SK-N-SH (cell line): ENCODE data around the gene TSPAN14. TPM values are rescaled to one million over a fixed set of nuclear protein-coding genes. Genes with fewer than 3 reads are reported as not detected.

Experiments
- CTCF ChIA-PET: fragments of 300-600, 350-600 bp; formaldehyde crosslinking; extraction: SDS; loops from one replicate; lab custom pipeline; 2021; lab: Yijun Ruan, JAX
- POLR2A ChIA-PET: fragments of 350-600 bp; sonication (Branson Sonifier 250); formaldehyde crosslinking; extraction: SDS; loops from one replicate; lab custom pipeline; 2020; ENCODE audit warnings: antibody characterized with exemption, inconsistent platforms; lab: Yijun Ruan, JAX
- DNase-seq: peaks from one replicate; pipeline ENCODE4 v3.0.0; 2012
- H2AFZ ChIP-seq: fragments of 200-600 bp; sonication (generic); 2 replicates; pipeline ENCODE4 v1.8.1; 2016; ENCODE audit warnings: antibody characterized with exemption, mild to moderate bottlenecking, low read depth
- H3F3A ChIP-seq: fragments of 200-600 bp; sonication (generic); replicated peaks from 2 replicates; pipeline ENCODE3; 2016; ENCODE audit warnings: antibody characterized with exemption, mild to moderate bottlenecking; ENCODE audit not compliant: insufficient read depth
- H3K27ac ChIP-seq, 2 experiments: fragments of 200-500 bp in 1 of 2; fragments of 200-600 bp in 1 of 2; sonication (Bioruptor generic) in 1 of 2; sonication (generic), shearing (Covaris generic) in 1 of 2; 2 replicates each; pipeline versions ENCODE4 v1.5.1 to v1.6.1; 2014 to 2016; ENCODE audit warnings: low read depth in 2 of 2, inconsistent platforms in 1 of 2, low read length in 1 of 2, mild to moderate bottlenecking in 1 of 2, mixed read lengths in 1 of 2
- H3K27me3 ChIP-seq: fragments of 200-600 bp; sonication (generic), shearing (Covaris generic); 2 replicates; pipeline ENCODE4 v1.6.1; 2016; ENCODE audit warnings: mixed run types; ENCODE audit not compliant: insufficient read depth
- H3K36me3 ChIP-seq, 2 experiments: fragments of 200-500 bp in 1 of 2; fragments of 200-600 bp in 1 of 2; sonication (Bioruptor generic) in 1 of 2; sonication (generic) in 1 of 2; replicated peaks in 1 of 2; 2 replicates each; pipeline versions ENCODE3 to v1.5.1; 2014 to 2016; ENCODE audit warnings: low read length in 1 of 2, mild to moderate bottlenecking in 1 of 2; ENCODE audit not compliant: insufficient read depth in 2 of 2, control insufficient read depth in 1 of 2
- H3K4me1 ChIP-seq, 2 experiments: fragments of 200-500 bp in 1 of 2; fragments of 200-600 bp in 1 of 2; sonication (Bioruptor generic) in 1 of 2; sonication (generic), shearing (Covaris generic) in 1 of 2; 2 replicates each; pipeline versions ENCODE4 v1.5.1 to v1.6.1; 2014 to 2016; ENCODE audit warnings: low read depth in 1 of 2, low read length in 1 of 2, mixed run types in 1 of 2; ENCODE audit not compliant: insufficient read depth in 2 of 2, control insufficient read depth in 1 of 2
- H3K4me2 ChIP-seq: fragments of 200-600 bp; sonication (generic), shearing (Covaris generic); 2 replicates; pipeline ENCODE4 v1.6.1; 2017; ENCODE audit warnings: mixed run types
- H3K4me3 ChIP-seq, 2 experiments: fragments of 200-500 bp in 1 of 2; fragments of 200-600 bp in 1 of 2; sonication (Bioruptor generic) in 1 of 2; sonication (generic), shearing (Covaris generic) in 1 of 2; 2 replicates each; pipeline versions ENCODE4 v1.5.1 to v1.8.1; 2014 to 2016; ENCODE audit warnings: low read depth in 2 of 2, inconsistent platforms in 1 of 2, low read length in 1 of 2, mild to moderate bottlenecking in 1 of 2, mixed read lengths in 1 of 2, moderate library complexity in 1 of 2
- H3K79me2 ChIP-seq: fragments of 200-600 bp; sonication (generic); 2 replicates; pipeline ENCODE4 v1.8.1; 2017; ENCODE audit warnings: mild to moderate bottlenecking; ENCODE audit not compliant: insufficient read depth
- H3K9ac ChIP-seq: fragments of 200-600 bp; sonication (generic); 2 replicates; pipeline ENCODE4 v1.6.1; 2017; ENCODE audit warnings: mixed run types
- H3K9me2 ChIP-seq: fragments of 200-600 bp; sonication (generic); 2 replicates; pipeline ENCODE4 v1.6.1; 2017; ENCODE audit warnings: mixed run types
- H3K9me3 ChIP-seq: fragments of 200-600 bp; sonication (generic); 2 replicates; pipeline ENCODE4 v1.6.1; 2017; ENCODE audit warnings: mixed run types, mild to moderate bottlenecking, moderate library complexity
- H4K20me1 ChIP-seq: fragments of 200-600 bp; sonication (generic); 2 replicates; pipeline ENCODE4 v1.6.1; 2017; ENCODE audit warnings: mild to moderate bottlenecking, mixed run types; ENCODE audit not compliant: insufficient read depth
- CTCF ChIP-seq: fragments of 200-600 bp; sonication (generic); IDR thresholded peaks from 2 replicates; pipeline ENCODE4 v1.6.1; 2017; ENCODE audit warnings: antibody characterized with exemption, mild to moderate bottlenecking, moderate library complexity
- ELF1 ChIP-seq: IDR thresholded peaks from 2 replicates; pipeline ENCODE4 v1.4.0; 2012
- EP300 ChIP-seq, 2 experiments: IDR thresholded peaks; 2 replicates each; pipeline versions ENCODE4 v1.4.0 to v1.6.1; 2012; ENCODE audit warnings: borderline replicate concordance in 1 of 2, low read depth in 1 of 2, low read length in 1 of 2
- FOSL2 ChIP-seq: IDR thresholded peaks from 2 replicates; pipeline ENCODE4 v1.4.0; 2012; ENCODE audit warnings: low read depth, mild to moderate bottlenecking, moderate library complexity, borderline replicate concordance
- FOXJ3 ChIP-seq: sonication (generic); formaldehyde crosslinking; IDR thresholded peaks from 2 replicates; pipeline ENCODE4 v1.5.1; 2020; ENCODE audit warnings: mild to moderate bottlenecking, missing genetic modification reagents
- FOXM1 ChIP-seq: IDR thresholded peaks from 2 replicates; pipeline ENCODE4 v1.4.0; 2012; ENCODE audit warnings: low read depth, mild to moderate bottlenecking
- GATA2 ChIP-seq: sonication (generic); formaldehyde crosslinking; IDR thresholded peaks from 2 replicates; pipeline ENCODE4 v1.5.0; 2020; ENCODE audit warnings: mild to moderate bottlenecking, missing genetic modification reagents
- JUND ChIP-seq: IDR thresholded peaks from 2 replicates; pipeline ENCODE4 v1.4.0; 2012
- PBX3 ChIP-seq: IDR thresholded peaks from 2 replicates; pipeline ENCODE4; 2012
- POLR2AphosphoS5 ChIP-seq: IDR thresholded peaks from 2 replicates; pipeline ENCODE4 v1.6.1; 2012; ENCODE audit warnings: low read depth, low read length
- RCOR1 ChIP-seq: fragments of 150-350 bp; IDR thresholded peaks from 2 replicates; pipeline ENCODE4 v1.6.1; 2017; ENCODE audit warnings: antibody characterized with exemption, low read length
- REST ChIP-seq: IDR thresholded peaks from 2 replicates; pipeline ENCODE4 v1.6.1; 2012; ENCODE audit warnings: mild to moderate bottlenecking, low read depth, low read length, moderate library complexity
- RFX5 ChIP-seq: IDR thresholded peaks from 2 replicates; pipeline ENCODE4 v1.6.1; 2012; ENCODE audit warnings: mild to moderate bottlenecking, improper control_type of control experiment, low read length
- TAF1 ChIP-seq: IDR thresholded peaks from 2 replicates; pipeline ENCODE4 v1.6.1; 2012; ENCODE audit warnings: low read depth, mild to moderate bottlenecking, low read length, moderate library complexity, borderline replicate concordance
- TCF12 ChIP-seq: IDR thresholded peaks from 2 replicates; pipeline ENCODE4 v1.4.0; 2012
- TEAD4 ChIP-seq: IDR thresholded peaks from 2 replicates; pipeline ENCODE4 v1.4.0; 2012; ENCODE audit warnings: mild to moderate bottlenecking, borderline replicate concordance; ENCODE audit not compliant: insufficient read depth
- YY1 ChIP-seq: IDR thresholded peaks from 2 replicates; pipeline ENCODE4 v1.4.0; 2012; ENCODE audit warnings: low read depth, mild to moderate bottlenecking
- WGBS: methylation state at CpG from one replicate; pipeline ENCODE4 v1.1.6; 2017; ENCODE audit warnings: low lambda C conversion rate; 5-methylcytosine and 5-hydroxymethylcytosine counted together
- polyA plus RNA-seq, 3 experiments: library from polyadenylated mRNA; depleted of rRNA; stranded (reverse); fragments of >200 nt; gene quantifications; 2 replicates each; pipeline ENCODE4 v1.2.3, GENCODE V29; 2012

TSPAN14 gene
- polyA plus RNA-seq, 1 of the 3 experiments (the other 2 are of a cell fraction), result 78.1 TPM

GRCh38 chr10:80480852-80481251 is 26.7 kb downstream of the TSPAN14 start:
- Histone ChIP-seq H3K9me3 (peaks cover 8% of the 10 kb centered on the region; the same call in 1 of the 2 replicates), H3K9me2 (no peaks in the 10 kb centered on the region), H3K4me1 (no peaks in the 10 kb centered on the region; a peak in 1 of 4 replicates), H3K36me3 (peaks cover 3 to 22% of the 10 kb centered on the region in 2 experiments), H3F3A (peaks cover 24% of the 10 kb centered on the region), H3K27me3 (no peaks in the 10 kb centered on the region), H3K4me2 (no peak overlapping the region), H3K79me2 (peaks cover 100% of the 10 kb centered on the region), H3K9ac (no peak overlapping the region), H2AFZ (no peak overlapping the region), H3K4me3 (no peak overlapping the region), H4K20me1 (peaks cover 47% of the 10 kb centered on the region), H3K27ac (no peak overlapping the region)
- DNase-seq, result no peak
- 96% methylated on average over 5 of the region's 5 CpGs for WGBS
- TF ChIP-seq RCOR1 (no peak), RFX5 (no peak), ELF1 (no peak), TCF12 (no peak), GATA2 (no peak), FOSL2 (no peak), FOXM1 (no peak), YY1 (no peak), POLR2AphosphoS5 (no peak), TEAD4 (no peak)
- ChIA-PET POLR2A (no interaction called here), CTCF (interaction anchor here (1.9 kb wide), 1 partner anchor 25 kb away, joined by 8 read pairs; no protein-coding TSS in a partner anchor)

- Histone ChIP-seq H3K27ac (no peak overlapping the region), H4K20me1 (peaks cover 66% of the 10 kb centered on the region), H3K4me3 (no peak overlapping the region), H3K4me2 (no peak overlapping the region), H3K79me2 (peaks cover 100% of the 10 kb centered on the region), H3K9ac (no peak overlapping the region), H3K9me3 (no peaks in the 10 kb centered on the region), H3K27me3 (no peaks in the 10 kb centered on the region), H3K9me2 (no peaks in the 10 kb centered on the region)
- DNase-seq, result no peak
- WGBS, result 94% methylated on average over 6 of the region's 6 CpGs
- TF ChIP-seq RCOR1 (no peak), FOSL2 (no peak), TCF12 (no peak), PBX3 (no peak), GATA2 (no peak), JUND (no peak), CTCF (no peak), FOXM1 (no peak), FOXJ3 (CRISPR knock-in tag) (no peak), EP300 (IDR thresholded peaks at IDR 0.05; ENCODE audit: borderline replicate concordance in 1 of 2, low read depth in 1 of 2, low read length in 1 of 2) (no peak), REST (no peak), TAF1 (no peak), ELF1 (no peak), YY1 (no peak)
- TF ChIP-seq, all 33 proteins: peak for 0
- Histone ChIP-seq H3F3A (peaks cover 6% of the 10 kb centered on the region), H3K36me3 (peaks cover 3 to 4% of the 10 kb centered on the region in 2 experiments), H2AFZ (no peak overlapping the region), H3K4me1 (peaks cover 0 to 5% of the 10 kb centered on the region in 2 experiments; a peak in 1 of 4 replicates)
- POLR2A ChIA-PET, result no interaction called here
- CTCF ChIA-PET, result interaction anchor here (1.1 to 11.4 kb wide), 2 partner anchors 20 to 39 kb away, joined by 4 to 82 read pairs; no protein-coding TSS in a partner anchor
These were observed 30.1 kb downstream of the TSPAN14 start for GRCh38 chr10:80484243-80484642.
